Neuronal stem cell (in vitro differentiated cells): ENCODE measurements around the gene PLN.

Experiments
- DNase-seq: peaks from one replicate; pipeline ENCODE4 v3.0.0-alpha.2; 2013; ENCODE audit warnings: low spot score
- H2AFZ ChIP-seq: one replicate; pipeline ENCODE4 v1.6.1; 2013; ENCODE audit warnings: mild to moderate bottlenecking, low read length, inconsistent platforms
- H2AK5ac ChIP-seq: 2 replicates; pipeline ENCODE4 v1.6.1; 2013; ENCODE audit warnings: low read depth, mild to moderate bottlenecking, inconsistent platforms, low read length, moderate library complexity, mixed read lengths
- H2BK120ac ChIP-seq: 2 replicates; pipeline ENCODE4 v1.6.1; 2013; ENCODE audit warnings: low read depth, mild to moderate bottlenecking, inconsistent platforms, low read length, moderate library complexity, mixed read lengths
- H2BK12ac ChIP-seq: one replicate; pipeline ENCODE4 v1.6.1; 2013; ENCODE audit warnings: low read length, inconsistent platforms
- H2BK15ac ChIP-seq: 2 replicates; pipeline ENCODE4 v1.6.1; 2013; ENCODE audit warnings: mild to moderate bottlenecking, low read length, inconsistent platforms, mixed read lengths
- H2BK5ac ChIP-seq: one replicate; pipeline ENCODE4 v1.6.1; 2013; ENCODE audit warnings: inconsistent platforms, mild to moderate bottlenecking, low read length, moderate library complexity
- H3K14ac ChIP-seq: one replicate; pipeline ENCODE4 v1.6.1; 2013; ENCODE audit warnings: low read length, inconsistent platforms
- H3K18ac ChIP-seq: 2 replicates; pipeline ENCODE4 v1.6.1; 2013; ENCODE audit warnings: low read length, inconsistent platforms
- H3K23ac ChIP-seq: 2 replicates; pipeline ENCODE4 v1.6.1; 2013; ENCODE audit warnings: low read depth, mild to moderate bottlenecking, mixed read lengths, low read length, inconsistent platforms; ENCODE audit not compliant: poor library complexity
- H3K27ac ChIP-seq: replicated peaks from 3 replicates; pipeline ENCODE4 v1.5.1; 2013; ENCODE audit warnings: low read length, inconsistent platforms
- H3K27me3 ChIP-seq, 3 experiments: 2 replicates each; pipeline ENCODE4 v1.6.1; 2013; ENCODE audit warnings: low read length in 3 of 3, mild to moderate bottlenecking in 2 of 3, inconsistent platforms in 1 of 3, low read depth in 1 of 3, mixed read lengths in 1 of 3, moderate library complexity in 1 of 3; ENCODE audit not compliant: control insufficient read depth in 3 of 3, insufficient read depth in 3 of 3
- H3K36me3 ChIP-seq, 2 donors: replicated peaks in 1 of 2; 2 replicates each; pipeline ENCODE4 v1.6.1; 2013; ENCODE audit warnings: low read length in 2 of 2; ENCODE audit not compliant: control insufficient read depth in 2 of 2, insufficient read depth in 2 of 2
- H3K4ac ChIP-seq: 2 replicates; pipeline ENCODE4 v1.6.1; 2013; ENCODE audit warnings: inconsistent platforms, mild to moderate bottlenecking, low read length, moderate library complexity
- H3K4me1 ChIP-seq, 2 donors: 1 replicate in 1 of 2; 2 replicates in 1 of 2; pipeline ENCODE4 v1.6.1; 2013; ENCODE audit warnings: low read length in 2 of 2, low read depth in 1 of 2; ENCODE audit not compliant: control insufficient read depth in 2 of 2, insufficient read depth in 1 of 2
- H3K4me2 ChIP-seq: one replicate; pipeline ENCODE4 v1.6.1; 2013; ENCODE audit warnings: mild to moderate bottlenecking, low read length, inconsistent platforms; ENCODE audit not compliant: insufficient read depth, poor library complexity, severe bottlenecking
- H3K4me3 ChIP-seq, 2 donors: 2 replicates each; pipeline ENCODE4 v1.5.1; 2013; ENCODE audit warnings: low read length in 2 of 2, mild to moderate bottlenecking in 2 of 2, inconsistent platforms in 1 of 2, moderate library complexity in 1 of 2
- H3K79me1 ChIP-seq: one replicate; pipeline ENCODE4 v1.6.1; 2013; ENCODE audit warnings: low read depth, mild to moderate bottlenecking, inconsistent platforms, low read length, moderate library complexity
- H3K9ac ChIP-seq: one replicate; pipeline ENCODE4 v1.6.1; 2013; ENCODE audit warnings: mild to moderate bottlenecking, low read depth, low read length, inconsistent platforms; ENCODE audit not compliant: poor library complexity
- H3K9me3 ChIP-seq, 2 donors: replicated peaks in 1 of 2; 2 replicates each; pipeline versions ENCODE3 to v1.6.1; 2013; ENCODE audit warnings: low read length in 2 of 2, mild to moderate bottlenecking in 2 of 2, inconsistent platforms in 1 of 2, low read depth in 1 of 2, mixed read lengths in 1 of 2, moderate library complexity in 1 of 2; ENCODE audit not compliant: control insufficient read depth in 2 of 2, insufficient read depth in 1 of 2
- H4K8ac ChIP-seq: one replicate; pipeline ENCODE4 v1.6.1; 2013; ENCODE audit warnings: low read depth, mild to moderate bottlenecking, inconsistent platforms, low read length, moderate library complexity
- H4K91ac ChIP-seq: one replicate; pipeline ENCODE4 v1.6.1; 2013; ENCODE audit warnings: low read length, low read depth, mild to moderate bottlenecking, inconsistent platforms; ENCODE audit not compliant: poor library complexity
- WGBS, 2 donors: extraction: QIAGEN DNeasy Blood & Tissue Kit; methylation state at CpG; one replicate each; pipeline ENCODE4 v1.1.7; 2013; ENCODE audit warnings: missing lambda C conversion rate in 2 of 2, mixed read lengths in 1 of 2; ENCODE audit not compliant: insufficient read length in 2 of 2, insufficient replicate concordance in 1 of 2; ENCODE audit errors: extremely low coverage in 2 of 2; 5-methylcytosine and 5-hydroxymethylcytosine counted together

The PLN gene

DNA sequence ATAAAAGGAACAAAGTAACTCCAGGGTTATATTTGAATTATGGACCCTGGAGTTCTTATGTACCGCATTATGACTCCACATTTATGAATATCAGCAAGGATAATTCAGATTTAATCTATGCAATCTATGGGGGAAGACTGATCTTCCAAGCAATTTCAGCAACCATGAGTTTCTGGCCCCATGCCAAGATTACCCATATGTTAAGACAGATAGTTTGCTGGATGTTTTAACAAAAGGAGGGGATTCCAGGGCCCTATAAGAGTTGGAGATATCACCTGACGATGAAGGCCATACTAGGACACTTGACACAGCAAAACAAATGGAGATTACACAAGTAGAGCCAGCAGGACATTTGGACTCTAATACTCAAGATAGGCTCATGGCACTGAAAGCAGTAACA, 45.9 kb upstream of the PLN start:
- Histone ChIP-seq H3K27me3 (no peaks in the 10 kb centered on the region), H2AK5ac (no peak overlapping the region), H2BK12ac (no peak overlapping the region), H3K79me1 (no peaks in the 10 kb centered on the region), H4K91ac (no peak overlapping the region), H3K4me2 (no peak overlapping the region), H3K14ac (no peak overlapping the region), H3K23ac (no peak overlapping the region), H3K4me3 (no peak overlapping the region), H2BK5ac (no peak overlapping the region), H2AFZ (no peak overlapping the region), H2BK120ac (no peak overlapping the region), H2BK15ac (no peak overlapping the region), H3K27ac (no peak overlapping the region), H4K8ac (no peak overlapping the region), H3K4me1 (no peaks in the 10 kb centered on the region), H3K9me3 (peaks cover 0 to 4% of the 10 kb centered on the region in 2 donors), H3K9ac (no peak overlapping the region), H3K18ac (no peak overlapping the region), H3K36me3 (peaks cover 0 to 6% of the 10 kb centered on the region in 2 donors), H3K4ac (no peak overlapping the region)
- DNase-seq = no peak
- no CpG with 5 or more reads among the region's 2 CpGs for WGBS, 2 donors

- Histone ChIP-seq H3K36me3 (peaks cover 0 to 6% of the 10 kb centered on the region in 2 donors), H2AK5ac (no peak overlapping the region), H4K8ac (no peak overlapping the region), H2BK15ac (no peak overlapping the region), H3K4me3 (no peak overlapping the region), H3K4me1 (no peaks in the 10 kb centered on the region), H2BK120ac (no peak overlapping the region), H3K27me3 (no peaks in the 10 kb centered on the region), H3K4me2 (no peak overlapping the region), H4K91ac (no peak overlapping the region), H3K18ac (no peak overlapping the region), H3K14ac (no peak overlapping the region), H3K27ac (no peak overlapping the region), H3K4ac (no peak overlapping the region), H2BK12ac (no peak overlapping the region), H2BK5ac (no peak overlapping the region), H3K79me1 (no peaks in the 10 kb centered on the region), H3K23ac (no peak overlapping the region), H3K9me3 (peaks cover 0 to 4% of the 10 kb centered on the region in 2 donors), H3K9ac (no peak overlapping the region), H2AFZ (no peak overlapping the region)
- no CpG with 5 or more reads among the region's 2 CpGs for WGBS, 2 donors
- DNase-seq = no peak
These were observed 43.5 kb upstream of the PLN start for GRCh38 chr6:118504611-118505010.

GRCh38 chr6:118505656-118506055, 42.4 kb upstream of the PLN start:
- peaks cover 0 to 6% of the 10 kb centered on the region in 2 donors for H3K36me3 ChIP-seq
- H3K79me1 ChIP-seq = no peaks in the 10 kb centered on the region
- no CpG with 5 or more reads among the region's 2 CpGs for WGBS, 2 donors

DNA sequence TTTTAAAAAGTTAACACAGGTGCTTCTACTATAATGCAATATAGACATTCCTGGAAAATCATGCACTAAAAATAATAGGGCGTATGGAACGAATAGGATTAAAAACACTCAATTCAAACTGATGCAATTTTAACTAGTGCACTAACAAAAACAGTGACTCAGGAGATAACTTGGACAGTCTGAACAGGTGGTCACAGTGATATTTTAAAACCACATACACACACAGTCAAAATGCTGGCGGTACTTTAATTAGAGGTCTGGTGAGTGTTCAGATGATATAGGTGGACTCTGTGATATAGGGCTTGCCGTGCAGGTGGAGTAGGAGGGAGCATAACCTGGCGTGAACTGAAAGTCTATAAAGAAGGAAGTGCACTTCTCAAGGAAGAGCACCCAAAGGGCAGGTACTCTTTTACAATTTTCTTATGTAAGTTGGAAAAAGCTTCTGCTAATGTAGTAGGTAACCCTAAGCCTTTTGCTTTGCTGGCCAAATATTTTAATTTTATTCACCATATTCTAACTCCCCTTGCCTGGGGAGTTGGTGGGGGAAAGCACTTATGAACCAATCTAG, 41.9 kb upstream of the PLN start:
- Histone ChIP-seq H3K14ac (no peak overlapping the region), H3K23ac (no peak overlapping the region), H2BK5ac (no peak overlapping the region), H3K9me3 (peaks cover 0 to under 1% of the 10 kb centered on the region in 2 donors), H2BK120ac (no peak overlapping the region), H2BK15ac (no peak overlapping the region), H3K18ac (no peak overlapping the region), H3K27me3 (no peaks in the 10 kb centered on the region), H2AK5ac (no peak overlapping the region), H4K8ac (no peak overlapping the region), H3K4me1 (no peaks in the 10 kb centered on the region), H4K91ac (no peak overlapping the region), H2BK12ac (no peak overlapping the region), H3K9ac (no peak overlapping the region), H3K4ac (no peak overlapping the region), H2AFZ (no peak overlapping the region), H3K4me2 (no peak overlapping the region), H3K27ac (no peak overlapping the region), H3K79me1 (no peaks in the 10 kb centered on the region), H3K4me3 (no peak overlapping the region), H3K36me3 (peaks cover 0 to 6% of the 10 kb centered on the region in 2 donors)
- no CpG with 5 or more reads among the region's 5 CpGs for WGBS, 2 donors
- no peak for DNase-seq

More at GRCh38 chr6:118505656-118506055, 42.4 kb upstream of the PLN start:
- Histone ChIP-seq H2BK5ac (no peak overlapping the region), H3K4me2 (no peak overlapping the region), H3K4ac (no peak overlapping the region), H2BK120ac (no peak overlapping the region), H3K4me1 (no peaks in the 10 kb centered on the region), H3K23ac (no peak overlapping the region), H3K9me3 (peaks cover 0 to 2% of the 10 kb centered on the region in 2 donors), H3K27ac (no peak overlapping the region), H4K8ac (no peak overlapping the region), H3K14ac (no peak overlapping the region), H3K4me3 (no peak overlapping the region), H3K18ac (no peak overlapping the region), H2AFZ (no peak overlapping the region), H4K91ac (no peak overlapping the region), H3K9ac (no peak overlapping the region), H2BK12ac (no peak overlapping the region), H2AK5ac (no peak overlapping the region), H3K27me3 (no peaks in the 10 kb centered on the region), H2BK15ac (no peak overlapping the region)
- no peak for DNase-seq
